AG09309 (cell line): ENCODE results near the gene PPM1G.

Source experiments
- DNase-seq: peaks from one replicate; pipeline ENCODE4 v3.0.0-alpha.2; 2010; ENCODE audit warnings: low read depth
- H3K4me3 ChIP-seq: 2 replicates; pipeline ENCODE4 v1.5.1; 2011; ENCODE audit warnings: mild to moderate bottlenecking, low read depth, low read length, moderate library complexity; ENCODE audit not compliant: control insufficient read depth
- TF ChIP-seq, protein P1 (sequence below): IDR thresholded peaks from 2 replicates; pipeline ENCODE4 v1.5.1; 2011; ENCODE audit warnings: mild to moderate bottlenecking, low read depth, low read length, inconsistent platforms; ENCODE audit not compliant: insufficient read depth, control insufficient read depth; ENCODE audit errors: missing control alignments

The PPM1G gene

DNA sequence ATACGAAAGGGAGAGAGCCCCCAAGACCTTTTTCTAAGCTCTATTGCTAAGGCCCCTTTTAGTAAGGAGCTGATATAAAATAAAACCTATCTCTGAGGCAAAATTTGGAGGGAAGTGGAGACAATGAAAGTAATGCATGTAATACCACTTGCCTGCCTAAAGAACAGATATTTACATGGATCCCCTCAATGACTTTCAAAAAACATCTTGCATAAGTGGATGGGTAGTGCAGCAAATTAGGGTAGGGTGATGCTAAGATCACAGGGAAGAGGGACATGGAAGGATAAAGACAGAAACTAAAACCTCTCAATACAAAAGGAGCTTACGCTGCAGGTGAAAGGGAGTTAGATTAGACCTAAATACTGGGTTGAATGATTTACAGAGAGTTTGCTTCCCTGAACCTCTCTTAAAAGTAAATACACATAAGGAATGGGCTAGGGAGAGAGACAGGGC is 30.0 kb downstream of the PPM1G start:
- TF ChIP-seq, protein P1, sequence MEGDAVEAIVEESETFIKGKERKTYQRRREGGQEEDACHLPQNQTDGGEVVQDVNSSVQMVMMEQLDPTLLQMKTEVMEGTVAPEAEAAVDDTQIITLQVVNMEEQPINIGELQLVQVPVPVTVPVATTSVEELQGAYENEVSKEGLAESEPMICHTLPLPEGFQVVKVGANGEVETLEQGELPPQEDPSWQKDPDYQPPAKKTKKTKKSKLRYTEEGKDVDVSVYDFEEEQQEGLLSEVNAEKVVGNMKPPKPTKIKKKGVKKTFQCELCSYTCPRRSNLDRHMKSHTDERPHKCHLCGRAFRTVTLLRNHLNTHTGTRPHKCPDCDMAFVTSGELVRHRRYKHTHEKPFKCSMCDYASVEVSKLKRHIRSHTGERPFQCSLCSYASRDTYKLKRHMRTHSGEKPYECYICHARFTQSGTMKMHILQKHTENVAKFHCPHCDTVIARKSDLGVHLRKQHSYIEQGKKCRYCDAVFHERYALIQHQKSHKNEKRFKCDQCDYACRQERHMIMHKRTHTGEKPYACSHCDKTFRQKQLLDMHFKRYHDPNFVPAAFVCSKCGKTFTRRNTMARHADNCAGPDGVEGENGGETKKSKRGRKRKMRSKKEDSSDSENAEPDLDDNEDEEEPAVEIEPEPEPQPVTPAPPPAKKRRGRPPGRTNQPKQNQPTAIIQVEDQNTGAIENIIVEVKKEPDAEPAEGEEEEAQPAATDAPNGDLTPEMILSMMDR: no peak

DNA sequence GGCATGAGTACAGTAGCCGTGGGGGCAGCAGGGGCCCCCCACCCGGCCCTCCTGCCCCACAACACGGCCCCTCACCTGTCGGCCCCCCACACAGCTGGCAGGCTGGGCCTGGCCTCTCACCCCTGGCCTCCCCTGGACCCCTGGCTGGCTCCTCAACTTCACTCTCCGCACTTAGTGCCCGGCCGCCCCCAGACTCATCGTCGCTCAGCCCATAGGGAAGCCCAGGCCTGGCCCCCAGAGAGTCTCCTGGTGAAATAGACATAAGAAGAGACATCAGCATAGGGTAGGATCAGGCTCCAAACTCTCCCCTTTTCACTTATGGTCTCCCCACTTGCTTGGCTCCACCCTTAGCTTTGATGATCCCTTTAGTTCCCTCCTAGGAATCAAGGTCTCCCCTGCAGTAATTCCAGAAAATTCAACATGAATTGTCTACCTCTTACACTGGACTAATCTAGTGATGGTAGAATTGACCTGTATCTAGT is 30.5 kb downstream of the PPM1G start:
- no peak for DNase-seq
- no peak overlapping the region for H3K4me3 ChIP-seq
- TF ChIP-seq, protein P1: no peak

More for the DNA sequence above, 30.0 kb downstream of the PPM1G start:
- DNase-seq: no peak
- peak overlapping the region; percentile 78 for H3K4me3 ChIP-seq

DNA sequence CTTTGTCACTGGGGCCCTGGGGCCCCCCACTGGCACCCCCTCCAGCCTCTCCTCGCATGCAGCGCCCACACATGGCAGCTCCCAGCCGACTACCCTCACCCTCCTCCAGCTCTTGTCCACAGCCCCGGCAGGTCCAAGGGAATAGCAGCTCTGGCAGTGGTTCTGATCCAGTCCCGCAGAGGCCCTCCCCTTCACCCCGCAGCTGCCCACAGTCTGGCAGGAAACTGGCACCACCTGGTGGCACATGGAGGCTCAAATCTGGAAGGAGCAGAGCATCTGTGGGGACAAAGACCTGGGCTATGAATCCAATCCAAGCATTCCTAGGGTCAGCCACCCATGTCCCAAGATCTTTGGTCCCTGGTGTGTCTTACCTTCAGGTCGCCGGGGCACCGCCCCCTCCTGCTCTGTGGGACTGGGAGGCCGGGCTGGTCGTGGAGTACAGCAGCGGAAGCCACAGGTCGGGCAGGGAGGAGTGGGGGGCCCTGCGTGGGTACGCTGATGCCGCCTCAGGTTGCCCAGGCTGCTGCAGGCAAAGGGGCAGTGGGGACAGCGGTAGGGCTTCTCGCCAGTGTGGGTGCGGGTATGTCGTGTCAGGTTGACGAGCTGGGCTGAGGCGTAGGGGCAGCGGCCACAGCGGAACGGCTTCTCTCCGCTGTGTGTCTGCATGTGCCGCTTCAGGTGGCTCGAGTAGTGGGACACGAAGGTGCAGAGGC is 31.1 kb downstream of the PPM1G start:
- TF ChIP-seq, protein P1: peak; percentile 38
- no peak overlapping the region for H3K4me3 ChIP-seq
- DNase-seq: no peak

DNA sequence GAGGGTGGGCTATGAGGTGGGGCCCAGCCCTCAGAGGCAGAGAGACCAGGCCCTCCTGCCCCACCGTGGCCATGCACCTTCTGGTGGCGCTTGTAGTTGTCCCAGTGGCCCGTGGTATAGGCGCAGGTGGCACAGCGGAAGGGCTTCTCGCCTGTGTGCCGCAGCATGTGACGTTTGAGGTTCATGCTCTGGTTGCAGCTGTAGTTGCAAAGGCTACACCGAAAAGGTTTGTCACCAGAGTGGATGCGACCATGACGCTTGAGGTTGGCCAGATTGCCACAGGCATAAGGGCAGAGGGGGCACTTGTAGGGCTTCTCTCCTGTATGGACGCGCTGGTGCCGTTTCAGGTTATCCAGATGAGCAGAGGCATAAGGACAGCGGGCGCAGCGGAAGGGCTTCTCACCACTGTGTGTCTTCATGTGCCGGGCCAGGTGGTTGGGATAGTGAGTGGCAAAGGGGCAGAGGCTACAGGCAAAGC is 31.7 kb downstream of the PPM1G start:
- DNase-seq: no peak
- no peak overlapping the region for H3K4me3 ChIP-seq
- TF ChIP-seq, protein P1: no peak

DNA sequence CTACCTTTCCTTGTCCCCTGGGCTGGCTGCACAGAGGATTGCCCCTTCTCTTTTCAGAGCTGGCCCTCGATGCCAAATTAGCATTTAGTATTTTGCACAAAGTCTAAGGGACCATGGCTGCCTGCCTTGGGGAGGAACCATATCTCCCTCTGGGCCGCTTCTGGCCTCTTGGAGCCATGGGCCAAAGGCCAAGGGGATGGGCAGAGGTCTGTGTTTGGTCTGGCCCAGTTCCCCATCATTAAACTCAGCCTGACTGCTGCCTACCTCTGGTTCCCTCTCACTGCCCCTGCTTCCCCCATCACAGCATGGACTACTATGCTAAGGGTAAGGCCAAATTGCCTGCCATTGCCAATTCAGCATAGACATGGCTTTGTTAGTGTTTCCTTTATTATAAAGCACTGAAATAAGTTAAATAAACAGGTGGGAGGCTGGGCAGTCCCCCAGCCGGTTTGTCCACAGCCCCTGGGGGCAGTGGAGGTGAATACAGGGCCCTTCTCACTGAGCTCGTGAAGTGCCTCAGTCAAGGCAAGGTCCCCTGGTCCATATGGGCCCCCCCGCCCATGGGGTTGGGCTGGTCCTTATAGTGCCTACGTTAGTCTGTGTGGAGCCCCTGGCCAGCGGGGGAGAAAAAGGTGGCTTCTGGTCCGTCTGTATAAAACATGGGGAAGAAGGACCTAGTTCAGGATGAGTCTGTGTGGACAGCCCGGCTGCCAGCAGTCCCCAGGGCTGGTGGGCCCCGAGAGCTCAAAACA is 32.3 kb downstream of the PPM1G start:
- TF ChIP-seq, protein P1: no peak
- DNase-seq: no peak
- no peak overlapping the region for H3K4me3 ChIP-seq

DNA sequence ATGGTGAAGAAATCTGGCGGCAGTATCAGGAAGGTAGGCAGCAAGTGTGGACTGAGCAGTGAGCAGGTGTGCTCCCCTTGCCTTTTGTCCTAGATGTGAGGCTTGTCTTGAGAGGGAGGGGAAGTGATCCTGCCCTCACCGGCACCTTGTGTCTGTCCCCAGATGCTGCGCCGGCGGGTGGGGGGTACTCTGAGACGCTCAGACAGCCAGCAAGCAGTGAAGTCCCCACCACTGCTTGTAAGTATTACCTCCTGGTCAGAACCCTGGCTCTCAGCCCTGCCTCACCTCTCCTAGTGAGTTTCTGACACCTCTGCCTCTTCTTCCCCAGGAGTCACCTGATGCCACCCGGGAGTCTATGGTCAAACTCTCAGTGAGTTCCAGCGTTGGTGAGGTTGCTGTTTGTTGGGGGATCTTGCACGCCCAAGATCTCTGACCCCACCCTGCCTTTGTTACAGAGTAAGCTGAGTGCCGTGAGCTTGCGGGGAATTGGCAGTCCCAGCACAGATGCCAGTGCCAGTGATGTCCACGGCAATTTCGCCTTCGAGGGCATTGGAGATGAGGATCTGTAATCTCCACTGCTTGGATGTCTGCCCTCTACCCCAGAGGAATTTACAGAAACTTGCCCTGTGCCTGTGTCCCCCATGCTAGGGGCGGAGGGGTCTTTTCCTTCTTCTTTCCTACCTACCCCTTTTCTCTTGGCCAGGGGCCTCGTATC is 33.1 kb downstream of the PPM1G start:
- DNase-seq: no peak
- H3K4me3 ChIP-seq: no peak overlapping the region
- TF ChIP-seq, protein P1: no peak
